SK-N-MC (cell line): ENCODE measurements around the gene FCSK.
A peak's percentile ranks its signal among the peaks of the same experiment; 100 is the strongest.

Experiments used
- EZH2 ChIP-seq: fragments of 200-600 bp; sonication (generic); IDR thresholded peaks from one replicate; pipeline ENCODE4 v1.6.1; 2017; ENCODE audit warnings: antibody characterized with exemption
- POLR2AphosphoS5 ChIP-seq: IDR thresholded peaks from 2 replicates; pipeline ENCODE4 v1.6.1; 2012; ENCODE audit warnings: mild to moderate bottlenecking, low read depth, low read length, borderline replicate concordance

- peak; percentile 74 for TF ChIP-seq POLR2AphosphoS5
- TF ChIP-seq EZH2 = no peak
Observed at GRCh38 chr16:70523076-70523742, 68.8 kb downstream of the FCSK start, which contains the start of gene COG4.
